ENCODE data around the gene HPSE. TPM values are rescaled to one million over a fixed set of nuclear protein-coding genes. Genes with fewer than 3 reads are reported as not detected.

The HPSE gene
- total and polyA plus RNA-seq, 2 donors (not counting 1 experiment from before 2014, with no cell fraction given): 0.17 to 0.26 TPM

DNA sequence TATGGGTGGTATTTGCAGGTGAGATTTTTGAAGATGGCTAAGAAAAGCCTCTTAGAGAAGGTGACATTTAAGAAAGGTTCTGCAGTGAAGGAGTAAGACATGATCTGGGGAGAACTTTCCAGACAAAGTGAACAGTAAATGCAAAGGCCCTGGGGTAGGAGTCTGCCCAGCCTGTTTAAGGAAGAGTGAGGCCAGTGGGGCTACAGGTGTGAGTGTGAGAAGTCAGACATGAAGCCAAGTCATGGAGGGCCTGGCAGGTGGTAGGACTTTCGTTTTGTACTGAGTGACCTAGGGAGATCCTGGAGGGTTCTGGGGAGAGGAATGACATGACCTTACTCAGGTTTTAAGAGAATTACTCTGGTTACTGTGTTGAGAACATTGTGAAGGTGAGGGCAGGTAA lies 71.5 kb downstream of the HPSE start:
- Histone ChIP-seq H3K9ac (ENCODE audit: insufficient read depth, low read length) (no peak overlapping the region), H4K20me1 (ENCODE audit: control insufficient read depth, extremely low read depth, insufficient read depth, low read length) (no peaks in the 10 kb centered on the region), H2AFZ (ENCODE audit: low read length) (no peak overlapping the region), H3K9me3 (ENCODE audit: control insufficient read depth, insufficient read depth, low read depth, low read length) (no peaks in the 10 kb centered on the region), H3K36me3 (ENCODE audit: control insufficient read depth, insufficient read depth, low read length) (peaks cover 2% of the 10 kb centered on the region), H3K4me3 (replicated peaks in 1 of 4; ENCODE audit: control extremely low read depth in 1 of 4, insufficient read depth in 1 of 4, low read depth in 3 of 4, low read length in 4 of 4) (no peak overlapping the region), H3K4me1 (ENCODE audit: control insufficient read depth, extremely low read depth, insufficient read depth, low read length) (peaks cover 12% of the 10 kb centered on the region), H3K79me2 (ENCODE audit: control insufficient read depth, insufficient read depth, low read length) (no peaks in the 10 kb centered on the region), H3K4me2 (ENCODE audit: extremely low read depth, insufficient read depth, low read length) (no peak overlapping the region), H3K27me3 (ENCODE audit: control insufficient read depth, insufficient read depth, low read length) (no peaks in the 10 kb centered on the region), H3K27ac (ENCODE audit: insufficient read depth, low read length) (no peak overlapping the region)
- TF ChIP-seq, protein P1, sequence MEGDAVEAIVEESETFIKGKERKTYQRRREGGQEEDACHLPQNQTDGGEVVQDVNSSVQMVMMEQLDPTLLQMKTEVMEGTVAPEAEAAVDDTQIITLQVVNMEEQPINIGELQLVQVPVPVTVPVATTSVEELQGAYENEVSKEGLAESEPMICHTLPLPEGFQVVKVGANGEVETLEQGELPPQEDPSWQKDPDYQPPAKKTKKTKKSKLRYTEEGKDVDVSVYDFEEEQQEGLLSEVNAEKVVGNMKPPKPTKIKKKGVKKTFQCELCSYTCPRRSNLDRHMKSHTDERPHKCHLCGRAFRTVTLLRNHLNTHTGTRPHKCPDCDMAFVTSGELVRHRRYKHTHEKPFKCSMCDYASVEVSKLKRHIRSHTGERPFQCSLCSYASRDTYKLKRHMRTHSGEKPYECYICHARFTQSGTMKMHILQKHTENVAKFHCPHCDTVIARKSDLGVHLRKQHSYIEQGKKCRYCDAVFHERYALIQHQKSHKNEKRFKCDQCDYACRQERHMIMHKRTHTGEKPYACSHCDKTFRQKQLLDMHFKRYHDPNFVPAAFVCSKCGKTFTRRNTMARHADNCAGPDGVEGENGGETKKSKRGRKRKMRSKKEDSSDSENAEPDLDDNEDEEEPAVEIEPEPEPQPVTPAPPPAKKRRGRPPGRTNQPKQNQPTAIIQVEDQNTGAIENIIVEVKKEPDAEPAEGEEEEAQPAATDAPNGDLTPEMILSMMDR (conservative IDR thresholded peaks at IDR 0.05 in 1 of 2, IDR thresholded peaks at IDR 0.05 in 1 of 2; ENCODE audit: low read depth in 1 of 2, low read length in 2 of 2): no peak
- TF ChIP-seq EZH2 (IDR thresholded peaks at IDR 0.05; ENCODE audit: low read length, missing control alignments): no peak
- no peak for DNase-seq (ENCODE audit: low read depth in 2 of 2)

DNA sequence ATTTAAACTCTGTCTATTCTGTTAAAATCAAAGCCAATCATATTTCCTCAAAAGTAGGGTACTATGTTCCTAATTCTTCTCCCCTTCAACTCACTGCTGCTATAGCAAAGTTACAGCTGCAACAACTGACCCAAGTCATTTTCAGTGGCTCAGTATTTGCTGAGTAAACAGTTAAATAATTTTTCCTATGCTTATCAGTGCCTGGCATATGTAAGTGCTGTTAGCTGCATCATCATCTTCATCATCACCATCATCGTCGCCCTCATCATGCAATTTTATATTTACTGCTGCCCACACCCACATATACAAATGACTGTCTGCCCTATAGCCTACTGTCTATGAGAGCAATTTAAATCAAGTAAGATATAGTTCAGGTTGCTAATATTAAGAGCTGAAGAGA lies 72.0 kb downstream of the HPSE start:
- TF ChIP-seq, protein P1 (conservative IDR thresholded peaks at IDR 0.05 in 1 of 2, IDR thresholded peaks at IDR 0.05 in 1 of 2; ENCODE audit: low read depth in 1 of 2, low read length in 2 of 2): no peak
- no peak for TF ChIP-seq EZH2 (IDR thresholded peaks at IDR 0.05; ENCODE audit: low read length, missing control alignments)
- Histone ChIP-seq H3K27me3 (ENCODE audit: control insufficient read depth, insufficient read depth, low read length) (no peaks in the 10 kb centered on the region), H3K36me3 (ENCODE audit: control insufficient read depth, insufficient read depth, low read length) (peaks cover 2% of the 10 kb centered on the region), H3K79me2 (ENCODE audit: control insufficient read depth, insufficient read depth, low read length) (no peaks in the 10 kb centered on the region), H3K9me3 (ENCODE audit: control insufficient read depth, insufficient read depth, low read depth, low read length) (no peaks in the 10 kb centered on the region), H3K4me3 (replicated peaks in 1 of 4; ENCODE audit: control extremely low read depth in 1 of 4, insufficient read depth in 1 of 4, low read depth in 3 of 4, low read length in 4 of 4) (no peak overlapping the region), H4K20me1 (ENCODE audit: control insufficient read depth, extremely low read depth, insufficient read depth, low read length) (no peaks in the 10 kb centered on the region), H3K4me1 (ENCODE audit: control insufficient read depth, extremely low read depth, insufficient read depth, low read length) (peaks cover 16% of the 10 kb centered on the region), H2AFZ (ENCODE audit: low read length) (no peak overlapping the region), H3K27ac (ENCODE audit: insufficient read depth, low read length) (no peak overlapping the region), H3K9ac (ENCODE audit: insufficient read depth, low read length) (no peak overlapping the region), H3K4me2 (ENCODE audit: extremely low read depth, insufficient read depth, low read length) (no peak overlapping the region)
- DNase-seq (ENCODE audit: low read depth in 2 of 2): no peak

DNA sequence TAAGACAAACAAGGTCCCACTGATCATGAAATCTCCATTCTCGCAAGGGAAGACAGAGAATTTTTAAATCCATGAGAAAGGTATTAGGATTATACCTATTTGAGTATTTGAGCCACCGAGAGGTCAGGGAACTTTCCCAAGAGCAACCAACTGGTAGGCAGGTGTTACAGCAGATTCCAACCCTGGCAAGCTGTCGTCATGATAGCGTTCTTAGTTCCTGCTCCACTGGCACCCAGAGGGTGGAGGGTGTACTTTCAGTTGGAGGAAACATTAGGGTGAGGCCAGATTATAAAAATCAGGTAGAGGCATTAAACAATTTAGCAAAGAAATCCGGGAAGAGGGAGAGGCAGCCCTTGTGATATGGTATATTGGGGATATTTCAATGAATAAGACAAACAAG lies 73.3 kb downstream of the HPSE start:
- H3K36me3 ChIP-seq (ENCODE audit: control insufficient read depth, insufficient read depth, low read length): peaks cover 2% of the 10 kb centered on the region
- no peaks in the 10 kb centered on the region for H3K79me2 ChIP-seq (ENCODE audit: control insufficient read depth, insufficient read depth, low read length)
- no peak overlapping the region for H3K4me2 ChIP-seq (ENCODE audit: extremely low read depth, insufficient read depth, low read length)

More for the DNA sequence above, 73.3 kb downstream of the HPSE start:
- no peak overlapping the region for H3K4me3 ChIP-seq (replicated peaks in 1 of 4; ENCODE audit: control extremely low read depth in 1 of 4, insufficient read depth in 1 of 4, low read depth in 3 of 4, low read length in 4 of 4)
- H2AFZ ChIP-seq (ENCODE audit: low read length): no peak overlapping the region
- no peak overlapping the region for H3K9ac ChIP-seq (ENCODE audit: insufficient read depth, low read length)
- no peaks in the 10 kb centered on the region for H3K9me3 ChIP-seq (ENCODE audit: control insufficient read depth, insufficient read depth, low read depth, low read length)
- H3K27ac ChIP-seq (ENCODE audit: insufficient read depth, low read length): no peak overlapping the region
- no peak for DNase-seq (ENCODE audit: low read depth in 2 of 2)
- H3K4me1 ChIP-seq (ENCODE audit: control insufficient read depth, extremely low read depth, insufficient read depth, low read length): peaks cover 22% of the 10 kb centered on the region
- no peak for TF ChIP-seq EZH2 (IDR thresholded peaks at IDR 0.05; ENCODE audit: low read length, missing control alignments)
- TF ChIP-seq, protein P1 (conservative IDR thresholded peaks at IDR 0.05 in 1 of 2, IDR thresholded peaks at IDR 0.05 in 1 of 2; ENCODE audit: low read depth in 1 of 2, low read length in 2 of 2): no peak
- no peaks in the 10 kb centered on the region for H3K27me3 ChIP-seq (ENCODE audit: control insufficient read depth, insufficient read depth, low read length)
- H4K20me1 ChIP-seq (ENCODE audit: control insufficient read depth, extremely low read depth, insufficient read depth, low read length): no peaks in the 10 kb centered on the region

All from fibroblast of lung (primary cell).